Heart right ventricle (tissue), 16 donors: ENCODE measurements around the gene INSYN1. TPM values are rescaled to one million over a fixed set of nuclear protein-coding genes. Genes with fewer than 3 reads are reported as not detected.

Experiments used
- ATAC-seq, 8 donors: fragments of 200-7000 bp; cut with Tn5 transposase; one replicate each; pipeline ENCODE4 v1.9.1; 2020; ENCODE audit warnings: mild to moderate bottlenecking in 8 of 8, moderate library complexity in 8 of 8, moderate number of reproducible peaks in 1 of 8
- DNase-seq, 2 donors: peaks; one replicate each; pipeline ENCODE4 v3.0.0-alpha.2; 2020
- H3K27ac ChIP-seq, 10 donors: fragments of 200-600 bp; sonication (generic) in 2 of 10; one replicate each; pipeline versions ENCODE4 v1.5.0 to v1.8.0; 2020 to 2022; ENCODE audit warnings: mild to moderate bottlenecking in 3 of 10
- H3K27me3 ChIP-seq, 7 donors: fragments of 200-600 bp; one replicate each; pipeline ENCODE4 v1.8.0; 2021 to 2022; ENCODE audit warnings: mild to moderate bottlenecking in 2 of 7
- H3K36me3 ChIP-seq, 9 donors: fragments of 200-600 bp; sonication (generic) in 1 of 9; one replicate each; pipeline versions ENCODE4 v1.5.0 to v1.8.0; 2020 to 2022; ENCODE audit warnings: mild to moderate bottlenecking in 2 of 9
- H3K4me1 ChIP-seq, 9 donors: fragments of 200-600 bp; sonication (generic) in 1 of 9; one replicate each; pipeline versions ENCODE4 v1.5.0 to v1.8.0; 2020 to 2022; ENCODE audit warnings: mild to moderate bottlenecking in 4 of 9
- H3K4me3 ChIP-seq, 10 donors: fragments of 200-600 bp; sonication (generic) in 2 of 10; one replicate each; pipeline versions ENCODE4 v1.5.0 to v1.8.0; 2020 to 2022; ENCODE audit warnings: mild to moderate bottlenecking in 7 of 10, moderate library complexity in 2 of 10
- H3K9me3 ChIP-seq, 11 donors: fragments of 200-600 bp in 10 of 11; sonication (generic) in 2 of 11; one replicate each; pipeline versions ENCODE4 v1.5.0 to v1.8.0; 2013 to 2022; ENCODE audit warnings: mild to moderate bottlenecking in 2 of 11, control low read depth in 1 of 11, moderate library complexity in 1 of 11
- CTCF ChIP-seq, 9 donors: fragments of 200-600 bp; sonication (generic) in 2 of 9; IDR thresholded peaks; one replicate each; pipeline versions ENCODE4 v1.5.0 to v1.8.0; 2021 to 2022; ENCODE audit warnings: antibody characterized with exemption in 9 of 9, mild to moderate bottlenecking in 5 of 9, moderate library complexity in 1 of 9
- WGBS, 2 donors: extraction: QIAGEN DNeasy Blood & Tissue Kit; methylation state at CpG; one replicate each; pipeline ENCODE4 v1.1.7; 2013; ENCODE audit warnings: inconsistent platforms in 1 of 2; 5-methylcytosine and 5-hydroxymethylcytosine counted together
- intact Hi-C, 10 donors: fragments of 100-400 bp; cut with DNase I; formaldehyde crosslinking; loops; one replicate each; pipeline versions ENCODE4 v1.11.1 to v1.14.2; 2022
- polyA plus RNA-seq, 2 donors: library from polyadenylated mRNA; stranded (reverse); fragments of 200-250 nt; gene quantifications; one replicate each; pipeline ENCODE4 v1.2.3, GENCODE V29; 2013
- total RNA-seq, 10 donors: library from RNA; stranded (reverse); fragmentation: NEBNext Ultra II Directional in 3 of 10; extraction: Animal tissue kit (Norgen Biotek cat#: 25700) in 3 of 10; gene quantifications; one replicate each; pipeline versions ENCODE4 v1.2.1 to v1.2.4, GENCODE V29; 2021 to 2023
- donor health status: Arrhythmogenic right ventricular cardiomyopathy.
- donor health status: ischemic (EF 13 %, LVEDD 7.1; RV severe dilation, severe dysfunction).
- donor health status: healthy with polysubstance abuse.
- donor health status: DM: no; HTN: yes; CAD: no.
- donor health status: DM: no; HTN: no; CAD: no.
- donor health status: ischemic (EF 25% LVEDD 6.9; RV normal size, moderate dysfunction).
- donor health status: ischemic (EF 25% LVEDD 5.7; RV mildly dilated, moderate dysfunction).
- donor health status: healthy.
- donor health status: DM: yes; HTN: yes; CAD: no.
- donor health status: Ischemic cardiomyopathy.
- donor health status: ischemic (EF 35%, LVEDD 5.7; RV mildly dilated, moderate dysfunction).
- donor health status: nonischemic (EF 11% LVEDD 7.7; RV severe dilation, severe dysfunction).
- donor health status: DM: yes; HTN: yes; CAD: no.
- donor health status: PGD.
- donor health status: ischemic (EF 29% LVEDD 5.4; RV normal size, mild dysfunction).
- donor health status: nonischemic (EF 23%, LVEDD 6.1; RV moderate dilation, normal function).

The INSYN1 gene
- total and polyA plus RNA-seq, 12 donors, result 56.4 to 221 (median 92.5) TPM

- Histone ChIP-seq H3K27me3 (peaks cover 0 to 39% (median 5%) of the 10 kb centered on the region in 7 donors), H3K36me3 (no peaks in the 10 kb centered on the region), H3K4me1 (peaks cover 0 to 20% (median 4%) of the 10 kb centered on the region in 9 donors), H3K4me3 (no peak overlapping the region), H3K9me3 (no peaks in the 10 kb centered on the region), H3K27ac (no peak overlapping the region)
- DNase-seq (no peak), ATAC-seq (no peak)
- TF ChIP-seq CTCF (IDR thresholded peaks at IDR 0.05), result no peak
- intact Hi-C loops, result loop anchor here in 1 of 10 donors (2.0 kb wide), 1 partner anchor 497 kb away; no protein-coding TSS in a partner anchor
Observed at GRCh38 chr15:73757571-73757970, 4.4 kb upstream of the INSYN1 start.

- intact Hi-C loops, result loop anchor here in 1 of 10 donors (2.0 kb wide), 1 partner anchor 498 kb away; no protein-coding TSS in a partner anchor
- Histone ChIP-seq H3K27me3 (peaks cover 0 to 45% (median 11%) of the 10 kb centered on the region in 7 donors), H3K9me3 (no peaks in the 10 kb centered on the region), H3K36me3 (no peaks in the 10 kb centered on the region), H3K4me3 (no peak overlapping the region), H3K4me1 (peaks cover 2 to 23% (median 5%) of the 10 kb centered on the region in 9 donors), H3K27ac (no peak overlapping the region)
- WGBS, 2 donors, result 50 to 59% methylated on average over 3 of the region's 3 CpGs
- ATAC-seq (no peak), DNase-seq (no peak)
- no peak for TF ChIP-seq CTCF (IDR thresholded peaks at IDR 0.05)
Observed at GRCh38 chr15:73756947-73757513, 3.9 kb upstream of the INSYN1 start.

GRCh38 chr15:73756390-73756789 is 3.2 kb upstream of the INSYN1 start:
- intact Hi-C loops, result loop anchor here in 1 of 10 donors (2.0 kb wide), 1 partner anchor 498 kb away; no protein-coding TSS in a partner anchor

GRCh38 chr15:73755946-73756345 is 2.8 kb upstream of the INSYN1 start:
- 90 to 95% methylated on average over 3 of the region's 3 CpGs for WGBS, 2 donors
- H3K4me1 ChIP-seq, result peaks cover 4 to 34% (median 15%) of the 10 kb centered on the region in 9 donors
- ATAC-seq (no peak), DNase-seq (no peak)
- TF ChIP-seq CTCF (IDR thresholded peaks at IDR 0.05), result no peak
- intact Hi-C loops, result loop anchor here in 1 of 10 donors (2.0 kb wide), 1 partner anchor 499 kb away; no protein-coding TSS in a partner anchor
- H3K36me3 ChIP-seq, result no peaks in the 10 kb centered on the region
- H3K27ac ChIP-seq, result no peak overlapping the region
- no peaks in the 10 kb centered on the region for H3K9me3 ChIP-seq
- no peak overlapping the region for H3K4me3 ChIP-seq
- H3K27me3 ChIP-seq, result peaks cover 0 to 55% (median 13%) of the 10 kb centered on the region in 7 donors

More at GRCh38 chr15:73756390-73756789, 3.2 kb upstream of the INSYN1 start:
- no peak for TF ChIP-seq CTCF (IDR thresholded peaks at IDR 0.05)
- peaks cover 0 to 51% (median 14%) of the 10 kb centered on the region in 7 donors for H3K27me3 ChIP-seq
- no peaks in the 10 kb centered on the region for H3K9me3 ChIP-seq
- ATAC-seq, result no peak
- no peak overlapping the region for H3K27ac ChIP-seq
- H3K4me3 ChIP-seq, result no peak overlapping the region
- H3K4me1 ChIP-seq, result peaks cover 4 to 30% (median 11%) of the 10 kb centered on the region in 9 donors
- H3K36me3 ChIP-seq, result no peaks in the 10 kb centered on the region
- DNase-seq, result no peak
- WGBS, 2 donors, result 76 to 82% methylated on average over 2 of the region's 2 CpGs
